Activated naive CD8-positive, alpha-beta T cell treated with anti-CD3 and anti-CD28 coated beads, Interleukin-2, amount 10 ng/mL, durations not matched to agents 7 days and 5 days (primary cell): ENCODE results near the gene PDE4D. TPM values are rescaled to one million over a fixed set of nuclear protein-coding genes. Genes with fewer than 3 reads are reported as not detected.

Experiments used
- ATAC-seq: fragments of 150-1000 bp; cut with Tn5 transposase; one replicate; pipeline ENCODE4 v1.10.0; 2021; ENCODE audit warnings: low read depth, moderate library complexity
- POLR2A ChIA-PET: fragments of 350-600 bp; sonication (Branson Sonifier 250); formaldehyde crosslinking; loops from one replicate; lab custom pipeline; 2021; ENCODE audit warnings: antibody characterized with exemption; lab: Charles Lee
- DNase-seq: peaks from one replicate; pipeline ENCODE4 v3.0.0; 2021
- H3K27ac Mint-ChIP-seq: one replicate; pipeline ENCODE4 v1.8.0; 2022; ENCODE audit warnings: mild to moderate bottlenecking, mixed read lengths
- H3K27me3 Mint-ChIP-seq: one replicate; pipeline ENCODE4 v1.8.0; 2022; ENCODE audit warnings: mild to moderate bottlenecking, moderate library complexity, mixed read lengths
- H3K36me3 Mint-ChIP-seq: one replicate; pipeline ENCODE4 v1.8.0; 2021; ENCODE audit warnings: mild to moderate bottlenecking, mixed read lengths
- H3K4me1 Mint-ChIP-seq: one replicate; pipeline ENCODE4 v1.8.0; 2021; ENCODE audit warnings: mixed read lengths
- H3K4me3 Mint-ChIP-seq: one replicate; pipeline ENCODE4 v1.8.0; 2022; ENCODE audit warnings: mild to moderate bottlenecking, moderate library complexity, mixed read lengths
- H3K9me3 Mint-ChIP-seq: one replicate; pipeline ENCODE4 v1.8.0; 2021; ENCODE audit warnings: mixed read lengths
- total RNA-seq, 2 experiments: library from RNA; stranded (reverse); gene quantifications; one replicate each; pipeline ENCODE4 v1.2.3, GENCODE V29; 2021

The PDE4D gene
- total RNA-seq, 2 experiments from 2014 or later: 65.1 to 67.1 TPM

- Mint-ChIP-seq H3K4me1 (peaks cover 9% of the 10 kb centered on the region), H3K4me3 (no peak overlapping the region), H3K27me3 (no peaks in the 10 kb centered on the region), H3K9me3 (no peaks in the 10 kb centered on the region), H3K36me3 (no peaks in the 10 kb centered on the region), H3K27ac (no peak overlapping the region)
- DNase-seq (no peak), ATAC-seq (no peak)
- POLR2A ChIA-PET: no interaction called here
These were observed 245.3 kb downstream of the PDE4D start for GRCh38 chr5:59648038-59648831.

- POLR2A ChIA-PET: no interaction called here
These were observed 248.1 kb downstream of the PDE4D start for GRCh38 chr5:59645380-59645779.

GRCh38 chr5:59640411-59640810, 253.1 kb downstream of the PDE4D start:
- ATAC-seq (no peak), DNase-seq (no peak)
- Mint-ChIP-seq H3K4me3 (no peak overlapping the region), H3K4me1 (peaks cover 8% of the 10 kb centered on the region), H3K36me3 (no peaks in the 10 kb centered on the region), H3K27ac (no peak overlapping the region), H3K9me3 (no peaks in the 10 kb centered on the region), H3K27me3 (peaks cover 27% of the 10 kb centered on the region)
- POLR2A ChIA-PET: interaction anchor here (0.7 kb wide), 1 partner anchor 220 kb away, joined by 3 read pairs; no protein-coding TSS in a partner anchor

More at GRCh38 chr5:59645380-59645779, 248.1 kb downstream of the PDE4D start:
- no peaks in the 10 kb centered on the region for H3K36me3 Mint-ChIP-seq
- H3K27ac Mint-ChIP-seq: no peak overlapping the region
- no peaks in the 10 kb centered on the region for H3K9me3 Mint-ChIP-seq
- H3K4me3 Mint-ChIP-seq: no peak overlapping the region
- peaks cover 6% of the 10 kb centered on the region for H3K27me3 Mint-ChIP-seq
- peaks cover 9% of the 10 kb centered on the region for H3K4me1 Mint-ChIP-seq
- no peak for ATAC-seq
- DNase-seq: no peak

GRCh38 chr5:59637884-59638580, 255.5 kb downstream of the PDE4D start:
- Mint-ChIP-seq H3K4me1 (no peaks in the 10 kb centered on the region), H3K27me3 (peaks cover 28% of the 10 kb centered on the region)
- ATAC-seq: no peak

GRCh38 chr5:59629561-59629960, 264.0 kb downstream of the PDE4D start:
- no peak overlapping the region for H3K4me3 Mint-ChIP-seq
- DNase-seq (no peak), ATAC-seq (no peak)
- no peaks in the 10 kb centered on the region for H3K36me3 Mint-ChIP-seq
- no peak overlapping the region for H3K27ac Mint-ChIP-seq
- POLR2A ChIA-PET: no interaction called here
- peaks cover 2% of the 10 kb centered on the region for H3K27me3 Mint-ChIP-seq
- H3K4me1 Mint-ChIP-seq: no peaks in the 10 kb centered on the region
- peaks cover 9% of the 10 kb centered on the region for H3K9me3 Mint-ChIP-seq

More at GRCh38 chr5:59637884-59638580, 255.5 kb downstream of the PDE4D start:
- DNase-seq: no peak
- Mint-ChIP-seq H3K4me3 (no peak overlapping the region), H3K27ac (no peak overlapping the region), H3K36me3 (no peaks in the 10 kb centered on the region), H3K9me3 (peaks cover 3% of the 10 kb centered on the region)
- POLR2A ChIA-PET: no interaction called here

- Mint-ChIP-seq H3K27me3 (no peaks in the 10 kb centered on the region), H3K36me3 (no peaks in the 10 kb centered on the region), H3K9me3 (peaks cover 9% of the 10 kb centered on the region), H3K4me1 (no peaks in the 10 kb centered on the region), H3K4me3 (no peak overlapping the region), H3K27ac (no peak overlapping the region)
- POLR2A ChIA-PET: no interaction called here
- ATAC-seq (no peak), DNase-seq (no peak)
These were observed 265.3 kb downstream of the PDE4D start for GRCh38 chr5:59628062-59628828.

GRCh38 chr5:59624898-59625297, 268.6 kb downstream of the PDE4D start:
- no peak overlapping the region for H3K27ac Mint-ChIP-seq
- POLR2A ChIA-PET: no interaction called here
- no peak overlapping the region for H3K4me3 Mint-ChIP-seq
- H3K36me3 Mint-ChIP-seq: no peaks in the 10 kb centered on the region
- no peaks in the 10 kb centered on the region for H3K27me3 Mint-ChIP-seq
- peaks cover 5% of the 10 kb centered on the region for H3K9me3 Mint-ChIP-seq
- DNase-seq: no peak
- H3K4me1 Mint-ChIP-seq: no peaks in the 10 kb centered on the region
- no peak for ATAC-seq

- no peaks in the 10 kb centered on the region for H3K27me3 Mint-ChIP-seq
- H3K4me3 Mint-ChIP-seq: no peak overlapping the region
- no peaks in the 10 kb centered on the region for H3K4me1 Mint-ChIP-seq
- H3K9me3 Mint-ChIP-seq: no peaks in the 10 kb centered on the region
- H3K36me3 Mint-ChIP-seq: no peaks in the 10 kb centered on the region
- no peak overlapping the region for H3K27ac Mint-ChIP-seq
- DNase-seq: no peak
- POLR2A ChIA-PET: no interaction called here
- ATAC-seq: no peak
These were observed 270.7 kb downstream of the PDE4D start for GRCh38 chr5:59622848-59623247.

- Mint-ChIP-seq H3K4me3 (no peak overlapping the region), H3K4me1 (no peaks in the 10 kb centered on the region), H3K27me3 (no peaks in the 10 kb centered on the region), H3K9me3 (no peaks in the 10 kb centered on the region), H3K27ac (no peak overlapping the region), H3K36me3 (no peaks in the 10 kb centered on the region)
- POLR2A ChIA-PET: no interaction called here
- ATAC-seq (no peak), DNase-seq (no peak)
These were observed 272.0 kb downstream of the PDE4D start for GRCh38 chr5:59621477-59621876.

- POLR2A ChIA-PET: no interaction called here
- Mint-ChIP-seq H3K27me3 (no peaks in the 10 kb centered on the region), H3K9me3 (no peaks in the 10 kb centered on the region), H3K36me3 (no peaks in the 10 kb centered on the region), H3K4me3 (no peak overlapping the region), H3K4me1 (no peaks in the 10 kb centered on the region), H3K27ac (no peak overlapping the region)
- DNase-seq (no peak), ATAC-seq (no peak)
These were observed 272.9 kb downstream of the PDE4D start for GRCh38 chr5:59620535-59621212.

GRCh38 chr5:59618644-59619043, 274.9 kb downstream of the PDE4D start:
- Mint-ChIP-seq H3K27me3 (no peaks in the 10 kb centered on the region), H3K4me3 (no peak overlapping the region), H3K27ac (no peak overlapping the region), H3K36me3 (no peaks in the 10 kb centered on the region), H3K9me3 (no peaks in the 10 kb centered on the region), H3K4me1 (no peaks in the 10 kb centered on the region)
- no peak for DNase-seq
- no peak for ATAC-seq
- POLR2A ChIA-PET: no interaction called here

GRCh38 chr5:59617186-59617771, 276.2 kb downstream of the PDE4D start:
- no peaks in the 10 kb centered on the region for H3K36me3 Mint-ChIP-seq
- ATAC-seq: no peak
- DNase-seq: no peak
- H3K4me3 Mint-ChIP-seq: no peak overlapping the region
- POLR2A ChIA-PET: no interaction called here
- no peaks in the 10 kb centered on the region for H3K9me3 Mint-ChIP-seq
- no peaks in the 10 kb centered on the region for H3K27me3 Mint-ChIP-seq
- H3K27ac Mint-ChIP-seq: no peak overlapping the region
- no peaks in the 10 kb centered on the region for H3K4me1 Mint-ChIP-seq

GRCh38 chr5:59616413-59616812, 277.1 kb downstream of the PDE4D start:
- H3K36me3 Mint-ChIP-seq: no peaks in the 10 kb centered on the region
- POLR2A ChIA-PET: no interaction called here
- no peaks in the 10 kb centered on the region for H3K4me1 Mint-ChIP-seq
- DNase-seq: no peak
- ATAC-seq: no peak
- H3K9me3 Mint-ChIP-seq: no peaks in the 10 kb centered on the region
- no peak overlapping the region for H3K27ac Mint-ChIP-seq
- peaks cover 6% of the 10 kb centered on the region for H3K27me3 Mint-ChIP-seq
- no peak overlapping the region for H3K4me3 Mint-ChIP-seq
